Stimulated activated effector memory CD8-positive, alpha-beta T cell treated with anti-CD3 and anti-CD28 coated beads, Interleukin-12 subunit alpha, Interleukin-12 subunit beta, amount 100 ng/mL, for 72 hours (primary cell): ENCODE results near the gene WIZ.

Source experiments
- ATAC-seq: fragments of 150-1000 bp; cut with Tn5 transposase; 2 replicates; pipeline ENCODE4 v1.10.0; 2021
- DNase-seq, 2 donors: peaks; one replicate each; pipeline ENCODE4 v3.0.0; 2021 to 2022; ENCODE audit warnings: low spot score in 2 of 2
- H3K27ac Mint-ChIP-seq: one replicate; pipeline ENCODE4 v1.8.0; 2022; ENCODE audit warnings: mild to moderate bottlenecking, mixed read lengths
- H3K36me3 Mint-ChIP-seq: one replicate; pipeline ENCODE4 v1.8.0; 2022; ENCODE audit warnings: mild to moderate bottlenecking, mixed read lengths
- H3K4me1 Mint-ChIP-seq: one replicate; pipeline ENCODE4 v1.8.0; 2022; ENCODE audit warnings: mixed read lengths
- H3K4me3 Mint-ChIP-seq: one replicate; pipeline ENCODE4 v1.8.0; 2022; ENCODE audit warnings: mild to moderate bottlenecking, mixed read lengths
- H3K9me3 Mint-ChIP-seq: one replicate; pipeline ENCODE4 v1.8.0; 2022; ENCODE audit warnings: mixed read lengths

WIZ gene

DNA sequence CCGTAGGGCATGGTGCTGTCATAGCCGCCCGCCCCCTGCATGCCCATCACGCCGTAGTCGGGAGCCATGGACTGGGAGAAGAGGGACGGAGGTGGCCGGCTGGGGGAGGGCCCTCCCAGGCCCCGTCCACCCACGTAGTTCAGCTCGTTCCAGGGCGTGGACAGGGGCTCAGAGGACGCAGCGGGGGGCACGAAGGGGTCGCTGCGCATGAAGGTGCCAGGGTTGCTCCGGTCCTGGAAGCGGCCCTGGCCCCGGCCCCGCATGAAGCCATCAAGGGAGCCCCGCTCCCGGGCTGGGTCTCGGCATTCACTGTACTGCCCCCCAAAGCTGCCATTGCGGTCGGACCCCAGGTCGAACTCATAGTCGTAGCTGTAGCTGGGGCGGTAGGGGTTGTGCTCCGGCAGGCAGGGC is 76.9 kb downstream of the WIZ start:
- Mint-ChIP-seq H3K36me3 (peaks cover 93% of the 10 kb centered on the region), H3K4me1 (peaks cover 39% of the 10 kb centered on the region), H3K27ac (peak overlapping the region; percentile 32), H3K4me3 (no peak overlapping the region), H3K9me3 (no peaks in the 10 kb centered on the region)
- no peak for ATAC-seq
- DNase-seq: no peak

DNA sequence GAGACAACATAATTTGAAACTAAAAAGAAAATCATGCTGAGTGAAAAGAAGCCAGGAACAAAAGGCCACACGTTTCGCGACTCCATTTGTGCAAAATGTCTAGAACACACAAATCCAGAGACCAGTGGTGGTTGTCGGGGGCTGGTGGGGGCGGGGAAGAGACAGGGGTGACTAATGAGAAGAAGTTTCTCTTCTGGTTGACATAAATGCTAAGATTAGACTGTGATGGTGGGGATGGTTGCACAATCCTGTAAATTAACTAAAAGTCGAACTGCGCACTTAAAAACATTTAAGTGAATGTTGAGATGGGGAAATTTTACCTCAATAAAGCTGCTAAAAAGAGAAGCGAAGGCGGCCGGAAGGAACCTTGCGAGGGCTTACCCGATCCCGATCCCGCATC is 77.3 kb downstream of the WIZ start:
- ATAC-seq (no peak), DNase-seq (no peak)
- no peaks in the 10 kb centered on the region for H3K9me3 Mint-ChIP-seq
- no peak overlapping the region for H3K4me3 Mint-ChIP-seq
- H3K4me1 Mint-ChIP-seq: peaks cover 35% of the 10 kb centered on the region
- H3K36me3 Mint-ChIP-seq: peaks cover 94% of the 10 kb centered on the region
- no peak overlapping the region for H3K27ac Mint-ChIP-seq

DNA sequence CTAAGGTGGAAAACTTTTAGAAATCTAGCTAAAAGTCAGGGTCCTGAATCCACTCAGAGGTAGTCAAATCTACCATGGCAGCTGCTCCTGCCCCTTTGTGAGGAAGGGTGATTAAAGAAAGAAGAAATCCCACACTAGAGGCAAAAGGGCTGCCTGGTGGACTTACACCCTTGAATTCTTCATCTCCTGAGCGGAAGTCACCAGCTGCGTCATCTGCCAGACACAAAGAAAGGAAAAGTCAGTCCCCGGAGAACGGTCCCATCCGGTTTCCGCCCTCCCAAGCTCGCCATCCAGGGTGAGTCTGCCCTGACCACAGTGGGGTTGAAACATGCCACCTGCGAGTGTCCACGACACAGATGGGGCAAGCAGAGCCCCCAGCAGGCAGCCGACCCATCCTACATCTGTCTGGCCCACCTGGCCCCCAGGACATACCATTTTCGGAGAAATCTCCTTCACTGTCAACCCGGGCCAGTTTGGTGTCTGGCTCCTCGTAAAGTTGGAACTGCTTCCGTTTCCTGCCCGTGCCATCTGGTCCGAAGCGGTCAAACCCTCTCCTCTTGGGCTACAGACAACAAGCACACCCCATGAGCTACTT is 77.9 kb downstream of the WIZ start:
- no peak for ATAC-seq

DNA sequence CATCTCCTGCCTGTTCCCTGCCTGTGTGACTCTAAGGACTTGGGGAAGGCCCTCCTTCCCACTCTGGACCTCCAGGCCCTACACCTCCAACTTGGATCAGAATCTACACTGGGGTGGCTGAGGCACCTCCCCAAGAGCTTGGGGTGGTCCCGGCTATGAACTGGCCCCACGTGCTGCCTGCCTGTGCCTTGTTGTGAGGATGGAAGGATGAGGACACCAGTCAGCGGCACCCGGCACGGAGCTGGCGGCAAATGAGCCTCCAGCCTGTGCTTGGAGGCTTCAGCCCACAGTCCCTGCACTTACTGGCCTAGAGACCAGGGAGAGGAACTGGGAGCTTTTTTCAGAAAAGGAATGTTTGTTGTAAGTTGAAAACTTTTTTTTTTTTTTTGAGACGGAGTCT is 78.6 kb downstream of the WIZ start:
- ATAC-seq (no peak), DNase-seq (no peak)
- Mint-ChIP-seq H3K9me3 (no peaks in the 10 kb centered on the region), H3K4me3 (no peak overlapping the region), H3K4me1 (peaks cover 26% of the 10 kb centered on the region), H3K27ac (no peak overlapping the region), H3K36me3 (peaks cover 97% of the 10 kb centered on the region)

More for the DNA sequence above, 77.9 kb downstream of the WIZ start:
- H3K36me3 Mint-ChIP-seq: peaks cover 96% of the 10 kb centered on the region
- no peak overlapping the region for H3K27ac Mint-ChIP-seq
- H3K9me3 Mint-ChIP-seq: no peaks in the 10 kb centered on the region
- H3K4me1 Mint-ChIP-seq: peaks cover 30% of the 10 kb centered on the region
- DNase-seq: no peak
- no peak overlapping the region for H3K4me3 Mint-ChIP-seq
